ENCODE data around the gene MTHFD1. TPM values are rescaled to one million over a fixed set of nuclear protein-coding genes. Genes with fewer than 3 reads are reported as not detected.

The MTHFD1 gene
- total RNA-seq, 4 donors from 2014 or later = 18.4 to 47.0 (median 25.4) TPM

DNA sequence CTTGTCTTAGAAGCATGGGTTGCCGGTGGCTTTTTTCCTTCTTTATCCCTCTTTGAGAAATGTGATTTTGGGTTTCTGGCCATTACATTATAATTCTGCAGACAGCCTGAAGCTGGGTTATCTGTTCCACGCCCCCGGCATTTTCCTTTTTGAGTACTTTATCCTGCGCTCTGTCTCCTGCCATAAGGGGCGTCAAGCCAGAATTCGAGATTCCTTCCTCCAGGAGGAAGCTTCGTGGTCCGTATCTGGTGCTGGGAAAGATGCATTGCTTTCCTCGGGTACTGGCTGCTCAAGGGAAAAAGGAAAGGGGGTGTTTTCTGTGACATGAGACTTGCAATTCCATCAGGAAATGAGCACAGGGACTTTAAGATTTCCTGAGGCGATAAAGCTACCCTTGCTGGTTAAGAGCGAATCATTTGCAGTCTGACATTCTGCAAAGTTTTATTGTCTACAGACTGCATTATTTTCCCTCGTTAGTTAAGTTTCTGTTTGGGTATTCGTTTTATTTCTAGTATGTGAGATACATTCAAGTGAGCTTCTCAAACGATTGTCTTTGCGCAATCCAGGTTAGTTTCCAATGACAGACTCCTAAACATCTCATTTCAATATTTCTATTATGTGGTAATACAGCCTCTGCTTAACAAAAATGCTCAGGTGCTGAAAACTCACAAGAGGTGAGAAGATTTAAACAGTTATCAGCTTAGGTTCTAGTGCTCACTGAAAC is 77.8 kb downstream of the MTHFD1 start:
- H3K4me3 ChIP-seq = peak overlapping the region; percentile 69 to 89 (median 77)

DNA sequence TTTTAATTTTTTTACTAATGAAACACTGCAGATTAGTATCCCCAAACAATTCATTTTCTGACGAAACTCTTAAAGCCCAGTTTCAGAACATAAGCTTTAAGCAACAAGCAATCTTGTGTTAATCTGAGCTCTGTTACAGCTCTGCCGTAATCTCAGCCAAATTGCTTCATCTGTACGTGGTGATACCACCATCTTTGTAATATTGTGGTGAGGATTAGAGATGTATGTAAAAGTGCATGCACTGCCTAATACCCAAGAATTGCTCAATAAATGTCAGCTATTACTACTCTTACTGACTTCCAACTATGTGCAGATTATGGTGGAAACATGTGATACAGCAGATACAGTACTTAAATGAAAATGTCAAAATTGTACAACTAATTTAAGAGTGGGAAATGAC is 78.9 kb downstream of the MTHFD1 start:
- peaks cover 0 to 5% (median 4%) of the 10 kb centered on the region in 4 donors for H3K4me1 ChIP-seq
- H3K4me3 ChIP-seq = no peak overlapping the region
- H3K27me3 ChIP-seq = no peaks in the 10 kb centered on the region
- H3K9me3 ChIP-seq = no peaks in the 10 kb centered on the region
- TF ChIP-seq POLR2A (IDR thresholded peaks at IDR 0.05) = no peak
- TF ChIP-seq, protein P1, sequence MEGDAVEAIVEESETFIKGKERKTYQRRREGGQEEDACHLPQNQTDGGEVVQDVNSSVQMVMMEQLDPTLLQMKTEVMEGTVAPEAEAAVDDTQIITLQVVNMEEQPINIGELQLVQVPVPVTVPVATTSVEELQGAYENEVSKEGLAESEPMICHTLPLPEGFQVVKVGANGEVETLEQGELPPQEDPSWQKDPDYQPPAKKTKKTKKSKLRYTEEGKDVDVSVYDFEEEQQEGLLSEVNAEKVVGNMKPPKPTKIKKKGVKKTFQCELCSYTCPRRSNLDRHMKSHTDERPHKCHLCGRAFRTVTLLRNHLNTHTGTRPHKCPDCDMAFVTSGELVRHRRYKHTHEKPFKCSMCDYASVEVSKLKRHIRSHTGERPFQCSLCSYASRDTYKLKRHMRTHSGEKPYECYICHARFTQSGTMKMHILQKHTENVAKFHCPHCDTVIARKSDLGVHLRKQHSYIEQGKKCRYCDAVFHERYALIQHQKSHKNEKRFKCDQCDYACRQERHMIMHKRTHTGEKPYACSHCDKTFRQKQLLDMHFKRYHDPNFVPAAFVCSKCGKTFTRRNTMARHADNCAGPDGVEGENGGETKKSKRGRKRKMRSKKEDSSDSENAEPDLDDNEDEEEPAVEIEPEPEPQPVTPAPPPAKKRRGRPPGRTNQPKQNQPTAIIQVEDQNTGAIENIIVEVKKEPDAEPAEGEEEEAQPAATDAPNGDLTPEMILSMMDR (IDR thresholded peaks at IDR 0.05) = no peak
- H3K27ac ChIP-seq = no peak overlapping the region
- no peaks in the 10 kb centered on the region for H3K36me3 ChIP-seq
- no peak for DNase-seq

More for the DNA sequence above, 77.8 kb downstream of the MTHFD1 start:
- H3K4me1 ChIP-seq = peaks cover 0 to 5% (median 4%) of the 10 kb centered on the region in 4 donors
- H3K36me3 ChIP-seq = no peaks in the 10 kb centered on the region
- H3K27me3 ChIP-seq = no peaks in the 10 kb centered on the region
- no peak for TF ChIP-seq POLR2A (IDR thresholded peaks at IDR 0.05)
- TF ChIP-seq, protein P1 (IDR thresholded peaks at IDR 0.05) = no peak
- peak overlapping the region; percentile 62 to 83 (median 70) for H3K27ac ChIP-seq
- H3K9me3 ChIP-seq = no peaks in the 10 kb centered on the region
- DNase-seq = no peak

DNA sequence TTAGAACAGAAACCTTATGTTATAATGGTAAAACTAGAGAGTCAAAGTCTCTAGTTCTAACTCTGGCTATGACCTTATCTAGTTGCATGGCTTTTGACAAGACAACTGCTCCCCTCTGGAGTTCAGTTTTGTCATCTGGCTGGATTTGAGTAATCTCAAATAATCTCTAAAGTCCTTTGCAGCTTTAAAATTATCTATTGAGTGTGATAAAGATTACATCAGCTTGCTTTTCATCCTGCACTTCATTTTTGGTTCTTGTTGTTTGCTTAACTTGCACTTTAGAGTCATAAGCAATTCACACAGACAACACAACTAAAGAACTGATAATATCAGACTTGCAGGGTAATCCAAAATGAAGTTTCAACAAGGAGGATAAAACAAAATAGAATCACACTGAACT is 79.4 kb downstream of the MTHFD1 start:
- no peak overlapping the region for H3K27ac ChIP-seq
- no peaks in the 10 kb centered on the region for H3K27me3 ChIP-seq
- H3K36me3 ChIP-seq = no peaks in the 10 kb centered on the region
- no peak for DNase-seq
- H3K4me1 ChIP-seq = peaks cover 0 to 5% (median 4%) of the 10 kb centered on the region in 4 donors
- no peak overlapping the region for H3K4me3 ChIP-seq
- TF ChIP-seq, protein P1 (IDR thresholded peaks at IDR 0.05) = no peak
- no peak for TF ChIP-seq POLR2A (IDR thresholded peaks at IDR 0.05)
- no peaks in the 10 kb centered on the region for H3K9me3 ChIP-seq

DNA sequence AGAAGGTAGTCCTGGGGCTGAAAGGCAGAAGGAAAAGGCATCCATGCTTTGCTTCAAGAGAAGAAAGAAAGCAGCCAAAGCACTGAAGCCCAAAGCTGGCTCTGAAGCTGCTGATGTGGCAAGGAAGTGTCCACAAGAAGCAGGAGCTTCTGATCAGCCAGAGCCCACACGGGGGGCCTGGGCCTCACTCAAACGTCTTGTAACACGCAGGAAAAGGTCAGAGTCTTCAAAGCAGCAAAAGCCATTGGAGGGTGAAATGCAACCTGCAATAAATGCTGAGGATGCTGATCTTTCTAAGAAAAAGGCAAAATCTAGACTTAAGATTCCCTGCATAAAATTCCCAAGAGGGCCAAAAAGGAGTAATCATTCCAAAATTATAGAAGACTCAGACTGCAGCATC is 80.3 kb downstream of the MTHFD1 start:
- DNase-seq = no peak
- Histone ChIP-seq H3K4me3 (no peak overlapping the region), H3K36me3 (no peaks in the 10 kb centered on the region), H3K4me1 (peaks cover 0 to 5% (median 4%) of the 10 kb centered on the region in 4 donors), H3K27ac (no peak overlapping the region), H3K9me3 (no peaks in the 10 kb centered on the region), H3K27me3 (no peaks in the 10 kb centered on the region)
- no peak for TF ChIP-seq POLR2A (IDR thresholded peaks at IDR 0.05)
- TF ChIP-seq, protein P1 (IDR thresholded peaks at IDR 0.05) = no peak

DNA sequence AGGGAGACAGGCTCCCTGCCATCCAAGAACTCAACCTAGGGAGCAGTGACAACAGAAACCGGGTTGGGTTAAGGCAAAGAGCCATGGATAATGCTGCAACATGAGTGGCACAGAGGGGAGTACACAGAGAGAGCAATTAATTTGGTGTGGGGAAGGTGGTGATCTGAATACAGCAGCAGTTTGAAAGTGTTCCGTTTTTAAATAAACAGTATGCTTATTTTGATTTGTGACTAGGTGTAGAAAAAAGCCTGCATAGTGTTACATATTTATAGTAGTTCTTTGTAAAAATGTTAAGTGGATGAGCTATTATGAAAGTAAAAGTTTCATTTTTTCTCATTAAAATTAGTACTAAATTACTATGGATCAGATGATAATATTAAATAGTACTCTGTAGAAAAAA is 85.9 kb downstream of the MTHFD1 start:
- no peak for DNase-seq
- H3K36me3 ChIP-seq = no peaks in the 10 kb centered on the region
- H3K27me3 ChIP-seq = no peaks in the 10 kb centered on the region
- H3K4me3 ChIP-seq = no peak overlapping the region
- no peak overlapping the region for H3K27ac ChIP-seq
- peaks cover 0 to 10% (median 0%) of the 10 kb centered on the region in 4 donors for H3K4me1 ChIP-seq
- no peaks in the 10 kb centered on the region for H3K9me3 ChIP-seq
- TF ChIP-seq, protein P1 (IDR thresholded peaks at IDR 0.05) = no peak
- TF ChIP-seq POLR2A (IDR thresholded peaks at IDR 0.05) = no peak
